A549 (cell line): ENCODE results near the gene FOXP1. TPM values are rescaled to one million over a fixed set of nuclear protein-coding genes. Genes with fewer than 3 reads are reported as not detected.

ENCODE experiments used
- ATAC-seq, 2 experiments: fragments of 200-7000 bp in 1 of 2; fragments of >200 bp in 1 of 2; cut with Nextera tagmentation in 1 of 2; cut with Tn5 transposase in 1 of 2; 3 replicates each; pipeline versions ENCODE4 v1.8.0 to v1.9.1; 2018 to 2020; ENCODE audit warnings: mild to moderate bottlenecking in 1 of 2, moderate library complexity in 1 of 2
- CTCF ChIA-PET: fragments of 300-600 bp; sonication (Branson Sonifier 250); formaldehyde crosslinking; extraction: SDS; loops from one replicate; lab custom pipeline; 2021; ENCODE audit warnings: antibody characterized with exemption, inconsistent platforms; lab: Yijun Ruan, JAX
- POLR2A ChIA-PET: fragments of 350-600 bp; formaldehyde crosslinking; extraction: SDS; loops from one replicate; lab custom pipeline; 2021; ENCODE audit warnings: antibody characterized with exemption, inconsistent platforms; lab: Yijun Ruan, JAX
- DNase-seq, 2 experiments: peaks; one replicate each; pipeline versions ENCODE4 v3.0.0 to v3.0.0-alpha.2; 2011 to 2016; ENCODE audit warnings: low read depth in 1 of 2, low spot score in 1 of 2
- FAIRE-seq: peaks from 2 replicates; lab custom pipeline; 2011; peaks lifted over from hg19 to GRCh38; lab: Jason Lieb, UNC
- H3K27ac ChIP-seq, 2 experiments: fragments of >200 bp; sonication (Bioruptor Twin); formaldehyde crosslinking; 3 replicates each; pipeline ENCODE4 v1.5.1; 2016 to 2017
- H3K4me1 ChIP-seq: fragments of >200 bp; sonication (Bioruptor Twin); formaldehyde crosslinking; 3 replicates; pipeline ENCODE4 v1.6.1; 2016
- H3K4me2 ChIP-seq: fragments of >200 bp; sonication (Bioruptor Twin); formaldehyde crosslinking; 3 replicates; pipeline ENCODE4 v1.6.1; 2016
- H3K4me3 ChIP-seq: fragments of >200 bp; sonication (Bioruptor Twin); formaldehyde crosslinking; 3 replicates; pipeline ENCODE4 v1.5.1; 2016
- H3K9me3 ChIP-seq: fragments of >200 bp; sonication (Bioruptor Twin); formaldehyde crosslinking; 3 replicates; pipeline ENCODE4 v1.6.1; 2016
- ATOH8 ChIP-seq: fragments of 250-450 bp; sonication (Bioruptor Pico); IDR thresholded peaks from 2 replicates; pipeline ENCODE4 v1.5.0; 2020; ENCODE audit warnings: low read depth, mild to moderate bottlenecking, moderate library complexity
- BHLHE40 ChIP-seq: IDR thresholded peaks from 2 replicates; pipeline ENCODE4 v1.6.1; 2012; ENCODE audit warnings: low read depth, low read length, inconsistent platforms
- CBX2 ChIP-seq: fragments of 200-600 bp; sonication (generic); IDR thresholded peaks from 2 replicates; pipeline ENCODE4 v1.6.1; 2016; ENCODE audit warnings: low read depth, mild to moderate bottlenecking, borderline replicate concordance
- CEBPB ChIP-seq, 2 experiments: fragments of >200 bp in 1 of 2; sonication (Bioruptor Twin) in 1 of 2; formaldehyde crosslinking in 1 of 2; IDR thresholded peaks; 2 replicates each; pipeline ENCODE4 v1.6.1; 2012 to 2016
- EHF ChIP-seq: fragments of 250-450 bp; sonication (Bioruptor Pico); IDR thresholded peaks from 2 replicates; pipeline ENCODE4 v1.5.0; 2020; ENCODE audit warnings: mild to moderate bottlenecking
- ESRRA ChIP-seq: fragments of 150-350 bp; IDR thresholded peaks from 2 replicates; pipeline ENCODE4 v1.6.1; 2014; ENCODE audit warnings: mild to moderate bottlenecking, low read length, borderline replicate concordance
- FOSL2 ChIP-seq, 2 experiments: fragments of 450-650 bp in 1 of 2; fragments of >200 bp in 1 of 2; sonication (Bioruptor Twin) in 1 of 2; formaldehyde crosslinking; IDR thresholded peaks; 2 replicates each; pipeline versions ENCODE4 v1.5.0 to v1.6.1; 2016 to 2020; ENCODE audit warnings: mild to moderate bottlenecking in 1 of 2, moderate library complexity in 1 of 2
- JUNB ChIP-seq: fragments of >200 bp; sonication (Bioruptor Twin); formaldehyde crosslinking; IDR thresholded peaks from 2 replicates; pipeline ENCODE4 v1.6.1; 2016
- POLR2AphosphoS2 ChIP-seq: conservative IDR thresholded peaks from 2 replicates; pipeline ENCODE4 v1.6.1; 2012; ENCODE audit warnings: low read length, improper control_type of control experiment, inconsistent platforms
- SMC3 ChIP-seq: fragments of >200 bp; sonication (Bioruptor Twin); formaldehyde crosslinking; IDR thresholded peaks from 3 replicates; pipeline ENCODE4 v1.6.1; 2018; ENCODE audit warnings: inconsistent platforms
- WGBS: methylation state at CpG from one replicate; pipeline ENCODE4 v1.1.6; 2017; ENCODE audit errors: missing lambda C conversion rate; 5-methylcytosine and 5-hydroxymethylcytosine counted together
- polyA plus RNA-seq, 4 experiments: library from polyadenylated mRNA; depleted of rRNA in 3 of 4; stranded (reverse); fragments of >200 nt; fragmentation: RNase III in 1 of 4; extraction: RNeasy Plus Mini Kit Qiagen cat#74134 plus additional on column Dnase treatment in 1 of 4; gene quantifications; 2 replicates in 3 of 4; 3 replicates in 1 of 4; pipeline ENCODE4 v1.2.3, GENCODE V29; 2011 to 2017
- TF ChIP-seq, protein P1 (sequence below): fragments of 200-600 bp; sonication (generic); IDR thresholded peaks from 2 replicates; pipeline ENCODE4 v1.6.1; 2016; ENCODE audit warnings: antibody characterized with exemption, mild to moderate bottlenecking, moderate library complexity
- TF ChIP-seq, protein P2 (sequence below): IDR thresholded peaks from 2 replicates; pipeline ENCODE4 v1.6.1; 2012; ENCODE audit warnings: low read depth, borderline replicate concordance

The FOXP1 gene
- polyA plus RNA-seq, 2 of the 4 experiments (the other 2 are of a cell fraction): 12.8 to 13.9 TPM

DNA sequence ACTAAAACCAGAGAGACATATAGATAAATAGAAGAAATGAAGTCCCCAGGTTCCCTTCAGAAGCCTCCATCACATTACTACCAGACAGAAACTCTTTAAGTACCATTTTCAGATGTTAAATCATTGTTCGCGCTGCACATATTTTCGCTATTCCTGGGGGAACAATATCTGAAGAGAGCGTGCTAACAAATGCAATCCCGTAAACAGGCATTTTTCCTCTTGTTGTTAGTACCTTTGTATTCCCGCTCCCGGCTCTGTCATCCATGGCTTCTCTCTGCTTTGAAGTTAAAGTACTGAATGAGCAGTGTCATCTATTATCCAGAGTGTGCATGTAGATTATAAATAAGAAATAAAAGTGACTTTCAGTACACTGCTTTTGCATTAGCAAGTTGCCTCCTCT is 412.3 kb downstream of the FOXP1 start (continued):
- no peak for TF ChIP-seq EHF (CRISPR knock-in tag)
- TF ChIP-seq, protein P1, sequence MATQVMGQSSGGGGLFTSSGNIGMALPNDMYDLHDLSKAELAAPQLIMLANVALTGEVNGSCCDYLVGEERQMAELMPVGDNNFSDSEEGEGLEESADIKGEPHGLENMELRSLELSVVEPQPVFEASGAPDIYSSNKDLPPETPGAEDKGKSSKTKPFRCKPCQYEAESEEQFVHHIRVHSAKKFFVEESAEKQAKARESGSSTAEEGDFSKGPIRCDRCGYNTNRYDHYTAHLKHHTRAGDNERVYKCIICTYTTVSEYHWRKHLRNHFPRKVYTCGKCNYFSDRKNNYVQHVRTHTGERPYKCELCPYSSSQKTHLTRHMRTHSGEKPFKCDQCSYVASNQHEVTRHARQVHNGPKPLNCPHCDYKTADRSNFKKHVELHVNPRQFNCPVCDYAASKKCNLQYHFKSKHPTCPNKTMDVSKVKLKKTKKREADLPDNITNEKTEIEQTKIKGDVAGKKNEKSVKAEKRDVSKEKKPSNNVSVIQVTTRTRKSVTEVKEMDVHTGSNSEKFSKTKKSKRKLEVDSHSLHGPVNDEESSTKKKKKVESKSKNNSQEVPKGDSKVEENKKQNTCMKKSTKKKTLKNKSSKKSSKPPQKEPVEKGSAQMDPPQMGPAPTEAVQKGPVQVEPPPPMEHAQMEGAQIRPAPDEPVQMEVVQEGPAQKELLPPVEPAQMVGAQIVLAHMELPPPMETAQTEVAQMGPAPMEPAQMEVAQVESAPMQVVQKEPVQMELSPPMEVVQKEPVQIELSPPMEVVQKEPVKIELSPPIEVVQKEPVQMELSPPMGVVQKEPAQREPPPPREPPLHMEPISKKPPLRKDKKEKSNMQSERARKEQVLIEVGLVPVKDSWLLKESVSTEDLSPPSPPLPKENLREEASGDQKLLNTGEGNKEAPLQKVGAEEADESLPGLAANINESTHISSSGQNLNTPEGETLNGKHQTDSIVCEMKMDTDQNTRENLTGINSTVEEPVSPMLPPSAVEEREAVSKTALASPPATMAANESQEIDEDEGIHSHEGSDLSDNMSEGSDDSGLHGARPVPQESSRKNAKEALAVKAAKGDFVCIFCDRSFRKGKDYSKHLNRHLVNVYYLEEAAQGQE: no peak
- TF ChIP-seq, protein P2, sequence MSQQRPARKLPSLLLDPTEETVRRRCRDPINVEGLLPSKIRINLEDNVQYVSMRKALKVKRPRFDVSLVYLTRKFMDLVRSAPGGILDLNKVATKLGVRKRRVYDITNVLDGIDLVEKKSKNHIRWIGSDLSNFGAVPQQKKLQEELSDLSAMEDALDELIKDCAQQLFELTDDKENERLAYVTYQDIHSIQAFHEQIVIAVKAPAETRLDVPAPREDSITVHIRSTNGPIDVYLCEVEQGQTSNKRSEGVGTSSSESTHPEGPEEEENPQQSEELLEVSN: no peak
- no peak for TF ChIP-seq SMC3
- TF ChIP-seq ESRRA: no peak
- TF ChIP-seq CBX2: no peak
- TF ChIP-seq POLR2AphosphoS2: no peak
- no peak for TF ChIP-seq FOSL2 (IDR thresholded peaks at IDR 0.05)
- TF ChIP-seq FOSL2 (CRISPR knock-in tag; IDR thresholded peaks at IDR 0.05): no peak

DNA sequence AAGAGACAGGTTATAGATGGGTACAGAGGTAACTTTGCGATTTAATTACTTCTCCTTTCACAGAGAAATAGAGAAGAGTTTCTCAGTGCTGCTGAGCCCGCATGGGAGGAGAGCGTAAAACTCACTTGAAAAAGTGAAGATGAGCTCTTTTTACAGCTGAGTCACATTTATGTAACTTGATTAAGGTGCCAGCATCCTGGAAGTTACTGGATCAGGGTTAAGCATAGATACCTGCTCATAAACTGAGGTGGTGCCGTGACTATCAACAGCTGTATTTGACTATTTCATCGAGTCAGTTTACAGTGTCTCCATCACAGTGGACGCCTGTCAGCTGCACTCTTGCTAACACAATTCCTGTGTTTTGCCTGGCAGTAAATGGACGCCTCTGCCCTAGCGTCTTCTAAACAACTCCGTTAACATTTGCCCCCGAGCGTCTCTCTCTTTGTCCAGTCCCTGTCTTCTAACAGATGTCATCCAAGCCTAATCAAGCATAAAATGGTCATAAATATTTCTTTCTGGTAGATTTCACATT is 414.6 kb downstream of the FOXP1 start:
- 92% methylated on average over 11 of the region's 11 CpGs for WGBS
- FAIRE-seq: no peak
- TF ChIP-seq BHLHE40 (no peak), JUNB (no peak)
- ChIA-PET POLR2A (no interaction called here), CTCF (no interaction called here)
- Histone ChIP-seq H3K9me3 (no peaks in the 10 kb centered on the region), H3K4me2 (no peak overlapping the region), H3K27ac (0 out of 6 replicates have a peak overlapping the region, but pooled peaks of 1 of the 2 experiments have one; percentile 7), H3K4me3 (no peak overlapping the region), H3K4me1 (peaks cover 18% of the 10 kb centered on the region)
- ATAC-seq: no peak
- no peak for DNase-seq

GRCh38 chr3:71168121-71168721 is 415.3 kb downstream of the FOXP1 start:
- FAIRE-seq: no peak
- no peak for ATAC-seq

More at GRCh38 chr3:71168121-71168721, 415.3 kb downstream of the FOXP1 start:
- Histone ChIP-seq H3K9me3 (no peaks in the 10 kb centered on the region), H3K27ac (0 out of 6 replicates have a peak overlapping the region, but pooled peaks of 1 of the 2 experiments have one; percentile 7), H3K4me2 (no peak overlapping the region), H3K4me3 (no peak overlapping the region), H3K4me1 (peaks cover 17% of the 10 kb centered on the region)
- TF ChIP-seq CEBPB (IDR thresholded peaks at IDR 0.05) (peak; percentile 48 to 55; a peak in 2 of 4 replicates), ATOH8 (no peak)
- ChIA-PET POLR2A (no interaction called here), CTCF (no interaction called here)
- 88% methylated on average over 6 of the region's 6 CpGs for WGBS
- DNase-seq: no peak
